H54 (cell line): ENCODE measurements around the gene VDAC2.

Experiments
- DNase-seq: peaks from one replicate; pipeline ENCODE4 v3.0.0; 2011; ENCODE audit warnings: low spot score, mixed read lengths; ENCODE audit not compliant: insufficient read length
- FAIRE-seq: peaks from 3 replicates; lab custom pipeline; 2011; peaks lifted over from hg19 to GRCh38; lab: Jason Lieb, UNC
- POLR2A ChIP-seq: IDR thresholded peaks from 2 replicates; pipeline ENCODE4 v1.6.1; 2011; ENCODE audit warnings: low read depth, mild to moderate bottlenecking, low read length

Gene VDAC2

DNA sequence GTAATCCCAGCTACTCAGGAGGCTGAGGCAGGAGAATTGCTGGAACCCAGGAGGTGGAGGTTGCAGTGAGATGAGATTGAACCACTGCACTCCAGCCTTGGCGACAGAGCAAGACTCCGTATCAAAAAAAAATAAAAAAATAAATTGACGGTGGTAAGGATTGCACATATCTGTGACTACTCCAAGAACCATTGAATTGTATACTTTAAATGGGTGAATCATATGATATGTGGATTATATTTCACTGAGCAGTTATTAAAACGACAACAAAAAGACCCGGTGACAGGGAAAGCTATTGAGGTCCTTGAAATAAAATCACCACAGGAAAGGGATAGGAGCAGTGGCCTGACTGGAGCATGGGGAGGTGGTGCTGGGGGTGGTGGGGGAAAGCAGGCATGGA, 56.3 kb downstream of the VDAC2 start:
- no peak for FAIRE-seq

GRCh38 chr10:75269605-75270004, 59.0 kb downstream of the VDAC2 start:
- no peak for FAIRE-seq
- TF ChIP-seq POLR2A: no peak
- DNase-seq: no peak

More for the DNA sequence above, 56.3 kb downstream of the VDAC2 start:
- DNase-seq: no peak
- TF ChIP-seq POLR2A: no peak

GRCh38 chr10:75272094-75272493, 61.5 kb downstream of the VDAC2 start:
- TF ChIP-seq POLR2A: no peak
- FAIRE-seq: no peak
- DNase-seq: no peak

- TF ChIP-seq POLR2A: no peak
- FAIRE-seq (no peak), DNase-seq (no peak)
Observed at GRCh38 chr10:75272896-75273295, 62.3 kb downstream of the VDAC2 start.

DNA sequence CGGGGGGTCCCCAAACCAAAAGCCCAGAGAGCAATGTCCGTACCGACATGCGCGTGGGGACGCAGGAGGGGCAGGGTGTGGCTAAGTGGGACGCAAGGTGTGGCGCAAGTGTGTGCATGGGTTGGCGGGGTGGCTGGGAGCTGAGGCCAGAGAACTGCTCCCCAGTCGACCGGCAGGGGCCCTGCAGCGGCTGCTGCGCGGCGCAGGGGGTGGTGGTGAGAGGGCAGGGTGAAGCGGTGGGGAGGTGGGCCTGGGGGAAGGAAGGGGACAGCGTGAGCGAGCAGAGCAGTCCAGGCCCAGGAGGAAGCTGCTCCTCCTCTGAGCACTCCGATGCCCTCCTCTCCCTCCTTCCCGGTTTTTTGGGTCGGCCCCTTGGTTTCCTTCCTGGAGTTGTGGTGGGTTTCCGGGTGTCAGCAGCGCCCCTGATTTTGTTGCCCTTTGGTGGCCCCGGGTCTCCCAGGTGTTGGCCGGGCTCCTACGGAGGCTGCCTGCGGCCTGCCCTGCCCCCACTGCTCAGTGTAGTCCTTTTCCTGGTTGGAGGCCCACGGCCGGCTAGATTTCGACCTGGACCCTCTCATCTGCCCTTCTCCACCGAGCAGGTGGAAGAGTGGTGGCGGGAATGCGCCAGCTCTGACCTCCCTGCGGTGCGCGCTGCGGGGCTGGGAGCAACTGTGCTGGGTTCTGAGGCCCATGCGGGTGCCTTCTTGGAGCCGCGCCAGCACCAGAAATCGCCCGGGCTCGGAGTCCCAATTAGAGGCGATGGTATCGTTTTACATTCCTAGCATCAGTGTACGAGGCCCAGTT, 65.7 kb downstream of the VDAC2 start:
- TF ChIP-seq POLR2A: no peak
- no peak for DNase-seq
- no peak for FAIRE-seq

DNA sequence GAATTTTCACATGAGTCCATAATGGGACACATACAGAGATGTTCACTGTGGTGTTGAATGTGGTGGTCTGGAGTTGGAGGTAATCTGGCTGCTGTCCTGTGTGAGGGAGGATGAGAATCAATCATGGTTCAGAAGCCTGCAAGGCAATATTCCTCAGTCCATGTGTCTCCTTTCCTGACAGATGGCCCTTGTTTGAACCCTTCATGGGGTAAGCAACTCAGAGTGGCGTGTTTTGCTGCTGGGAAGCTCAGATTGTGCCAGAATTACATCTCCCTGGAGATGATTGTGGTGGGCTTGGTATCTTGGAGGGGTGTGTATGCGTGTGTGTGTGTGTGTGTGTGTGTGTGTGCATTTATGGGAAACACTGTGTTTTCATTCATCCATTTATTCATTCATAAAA, 69.6 kb downstream of the VDAC2 start:
- FAIRE-seq (no peak), DNase-seq (no peak)
- TF ChIP-seq POLR2A: no peak
